Ishikawa (cell line): ENCODE measurements around the gene TPCN1.

Experiments
- CEBPB ChIP-seq: IDR thresholded peaks from 2 replicates; pipeline ENCODE4 v1.6.1; 2012
- CREB1 ChIP-seq: IDR thresholded peaks from 2 replicates; pipeline ENCODE4 v1.6.1; 2012; ENCODE audit warnings: low read depth
- EGR1 ChIP-seq: IDR thresholded peaks from 2 replicates; pipeline ENCODE4 v1.6.1; 2012
- EP300 ChIP-seq: IDR thresholded peaks from 2 replicates; pipeline ENCODE4 v1.6.1; 2012; ENCODE audit warnings: borderline replicate concordance
- FOXM1 ChIP-seq: IDR thresholded peaks from 2 replicates; pipeline ENCODE4 v1.6.1; 2012; ENCODE audit warnings: low read depth, borderline replicate concordance
- NFIC ChIP-seq: IDR thresholded peaks from 2 replicates; pipeline ENCODE4 v1.6.1; 2012
- RAD21 ChIP-seq: IDR thresholded peaks from 2 replicates; pipeline ENCODE4 v1.6.1; 2012; ENCODE audit warnings: low read depth
- REST ChIP-seq: IDR thresholded peaks from 2 replicates; pipeline ENCODE4 v1.6.1; 2012; ENCODE audit warnings: low read depth, mild to moderate bottlenecking
- TAF1 ChIP-seq: IDR thresholded peaks from 2 replicates; pipeline ENCODE4 v1.6.1; 2012; ENCODE audit warnings: low read depth, mild to moderate bottlenecking
- TCF12 ChIP-seq: IDR thresholded peaks from 2 replicates; pipeline ENCODE4 v1.6.1; 2012; ENCODE audit warnings: low read depth
- TEAD4 ChIP-seq: IDR thresholded peaks from 2 replicates; pipeline ENCODE4 v1.6.1; 2012
- YY1 ChIP-seq: IDR thresholded peaks from 2 replicates; pipeline ENCODE4 v1.6.1; 2012; ENCODE audit warnings: low read depth
- ZBTB7A ChIP-seq: IDR thresholded peaks from 2 replicates; pipeline ENCODE4 v1.6.1; 2012; ENCODE audit warnings: low read depth
- TF ChIP-seq, protein P1 (sequence below): IDR thresholded peaks from 2 replicates; pipeline ENCODE4 v1.6.1; 2012
- TF ChIP-seq, protein P2 (sequence below): IDR thresholded peaks from 2 replicates; pipeline ENCODE4 v1.6.1; 2012

Gene TPCN1

DNA sequence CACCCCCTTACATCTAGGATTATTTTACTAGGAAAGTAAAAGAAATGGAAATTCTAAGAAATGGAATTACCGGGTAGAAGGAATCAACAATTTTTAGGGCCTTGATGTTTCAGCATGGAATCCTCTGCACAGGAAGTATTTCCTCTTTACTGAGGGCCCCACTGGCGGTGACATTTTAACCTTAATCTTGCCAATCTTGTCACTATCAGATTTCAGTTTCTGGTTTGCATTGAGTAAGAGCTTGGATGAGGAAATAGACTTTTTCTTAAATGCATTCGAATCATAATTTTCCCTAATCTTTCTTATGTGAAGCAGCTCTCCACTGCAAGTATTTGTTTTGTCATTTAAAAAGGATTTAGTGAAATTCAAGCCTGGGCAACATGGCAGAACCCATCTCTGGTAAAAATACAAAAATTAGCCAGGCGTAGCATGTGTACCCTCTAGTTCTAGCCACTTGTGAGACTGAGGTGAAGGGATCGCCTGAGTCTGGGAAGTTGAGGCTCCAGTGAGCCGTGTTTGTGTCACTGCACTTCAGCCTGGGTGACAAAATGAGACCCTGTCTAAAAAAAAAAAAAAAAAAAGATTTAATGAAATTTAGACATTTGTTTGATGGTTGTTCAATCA is 40.7 kb downstream of the TPCN1 start:
- TF ChIP-seq, protein P1, sequence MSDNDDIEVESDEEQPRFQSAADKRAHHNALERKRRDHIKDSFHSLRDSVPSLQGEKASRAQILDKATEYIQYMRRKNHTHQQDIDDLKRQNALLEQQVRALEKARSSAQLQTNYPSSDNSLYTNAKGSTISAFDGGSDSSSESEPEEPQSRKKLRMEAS: no peak
- TF ChIP-seq YY1 (no peak), TCF12 (no peak), EP300 (no peak), NFIC (no peak), TEAD4 (no peak), REST (no peak), TAF1 (no peak), CREB1 (no peak), CEBPB (no peak), RAD21 (no peak), FOXM1 (no peak), ZBTB7A (no peak), EGR1 (no peak)
- TF ChIP-seq, protein P2, sequence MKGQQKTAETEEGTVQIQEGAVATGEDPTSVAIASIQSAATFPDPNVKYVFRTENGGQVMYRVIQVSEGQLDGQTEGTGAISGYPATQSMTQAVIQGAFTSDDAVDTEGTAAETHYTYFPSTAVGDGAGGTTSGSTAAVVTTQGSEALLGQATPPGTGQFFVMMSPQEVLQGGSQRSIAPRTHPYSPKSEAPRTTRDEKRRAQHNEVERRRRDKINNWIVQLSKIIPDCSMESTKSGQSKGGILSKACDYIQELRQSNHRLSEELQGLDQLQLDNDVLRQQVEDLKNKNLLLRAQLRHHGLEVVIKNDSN: no peak

DNA sequence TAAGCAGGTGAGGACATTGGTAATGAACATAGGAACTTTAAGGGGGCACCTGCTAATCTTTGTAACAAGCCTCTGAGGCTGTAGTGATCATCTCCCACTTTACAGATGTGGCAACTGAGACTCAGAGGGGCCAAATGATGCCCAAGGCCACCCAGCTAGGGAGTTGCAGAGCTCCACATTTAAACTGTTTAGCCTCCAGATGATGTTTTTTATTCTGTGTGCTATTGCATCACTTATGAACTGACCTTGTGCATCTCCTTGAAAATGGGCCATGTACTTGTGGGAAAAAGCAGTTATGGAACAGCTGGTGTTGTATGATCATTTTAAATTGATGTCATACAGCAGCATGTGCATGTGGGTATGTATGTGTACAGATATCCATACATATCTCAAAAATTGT is 41.4 kb downstream of the TPCN1 start:
- TF ChIP-seq, protein P2: no peak
- TF ChIP-seq NFIC (no peak), RAD21 (no peak), CEBPB (no peak), TAF1 (no peak), TCF12 (no peak), EP300 (no peak), EGR1 (no peak), TEAD4 (no peak), ZBTB7A (no peak), FOXM1 (no peak), CREB1 (no peak), YY1 (no peak), REST (no peak)
- TF ChIP-seq, protein P1: no peak

DNA sequence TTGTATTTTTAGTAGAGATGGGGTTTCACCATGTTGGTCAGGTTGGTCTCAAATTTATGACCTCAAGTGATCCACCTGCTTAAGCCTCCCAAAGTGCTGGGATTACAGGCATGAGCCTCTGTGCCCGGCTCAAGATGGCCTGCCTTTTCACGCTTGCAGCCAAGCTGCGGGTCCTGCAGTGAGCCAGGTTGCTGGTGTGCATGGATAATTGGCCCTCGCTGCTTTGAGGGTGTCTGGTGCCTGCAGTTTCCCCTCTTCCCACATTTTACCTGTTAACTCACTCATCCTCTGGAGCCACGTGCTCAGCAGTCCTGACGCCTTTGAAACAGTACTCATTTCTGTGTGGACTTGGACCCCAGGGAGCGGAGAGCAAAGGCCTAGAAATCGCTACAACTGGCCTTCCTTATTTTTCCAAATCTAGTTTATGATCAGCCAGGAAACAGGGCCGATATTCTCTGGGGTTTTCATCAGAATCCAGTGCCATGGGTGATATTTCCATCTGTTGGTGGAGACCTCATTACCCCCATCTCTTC is 42.2 kb downstream of the TPCN1 start:
- TF ChIP-seq ZBTB7A (no peak), NFIC (no peak), RAD21 (no peak), FOXM1 (no peak), TEAD4 (no peak), CEBPB (no peak), TCF12 (no peak), REST (no peak)
- TF ChIP-seq, protein P2: no peak

- TF ChIP-seq EGR1: no peak
- no peak for TF ChIP-seq EP300
- no peak for TF ChIP-seq FOXM1
- TF ChIP-seq NFIC: no peak
- TF ChIP-seq, protein P2: no peak
- TF ChIP-seq, protein P1: no peak
- no peak for TF ChIP-seq CEBPB
- no peak for TF ChIP-seq ZBTB7A
- no peak for TF ChIP-seq TAF1
- no peak for TF ChIP-seq YY1
- TF ChIP-seq CREB1: no peak
- no peak for TF ChIP-seq TEAD4
- TF ChIP-seq TCF12: no peak
- no peak for TF ChIP-seq REST
- TF ChIP-seq RAD21: no peak
Measured at GRCh38 chr12:113266106-113266895, 45.0 kb downstream of the TPCN1 start.
